G401.6 (cell line): ENCODE data around the gene MSANTD2.
"Not testable (repeated sequence)": the region's sequence is repeated elsewhere in the genome, so short reads cannot be mapped to it uniquely, and the experiment has no call there.

Experiments used
- FAIRE-seq: peaks from 2 replicates; lab custom pipeline; 2012; peaks lifted over from hg19 to GRCh38; lab: Jason Lieb, UNC

Gene MSANTD2

DNA sequence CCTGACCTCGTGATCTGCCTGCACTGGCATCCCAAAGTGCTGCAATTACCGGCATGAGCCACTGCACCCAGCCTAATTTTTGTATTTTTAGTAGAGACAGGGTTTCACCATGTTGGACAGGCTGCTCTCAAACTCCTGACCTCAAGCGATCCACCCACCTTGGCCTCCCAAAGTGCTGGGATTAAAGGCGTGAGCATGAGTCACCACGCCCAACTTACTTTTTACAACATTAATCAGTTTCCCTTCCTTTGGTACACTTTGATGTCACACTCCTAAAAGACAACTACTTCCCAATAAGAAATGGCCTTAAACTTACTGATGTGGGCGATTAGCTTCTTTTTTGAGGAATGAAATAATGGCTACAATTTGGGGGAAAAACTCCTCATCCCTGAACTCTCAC lies 29.2 kb downstream of the MSANTD2 start:
- not testable (repeated sequence) for FAIRE-seq

DNA sequence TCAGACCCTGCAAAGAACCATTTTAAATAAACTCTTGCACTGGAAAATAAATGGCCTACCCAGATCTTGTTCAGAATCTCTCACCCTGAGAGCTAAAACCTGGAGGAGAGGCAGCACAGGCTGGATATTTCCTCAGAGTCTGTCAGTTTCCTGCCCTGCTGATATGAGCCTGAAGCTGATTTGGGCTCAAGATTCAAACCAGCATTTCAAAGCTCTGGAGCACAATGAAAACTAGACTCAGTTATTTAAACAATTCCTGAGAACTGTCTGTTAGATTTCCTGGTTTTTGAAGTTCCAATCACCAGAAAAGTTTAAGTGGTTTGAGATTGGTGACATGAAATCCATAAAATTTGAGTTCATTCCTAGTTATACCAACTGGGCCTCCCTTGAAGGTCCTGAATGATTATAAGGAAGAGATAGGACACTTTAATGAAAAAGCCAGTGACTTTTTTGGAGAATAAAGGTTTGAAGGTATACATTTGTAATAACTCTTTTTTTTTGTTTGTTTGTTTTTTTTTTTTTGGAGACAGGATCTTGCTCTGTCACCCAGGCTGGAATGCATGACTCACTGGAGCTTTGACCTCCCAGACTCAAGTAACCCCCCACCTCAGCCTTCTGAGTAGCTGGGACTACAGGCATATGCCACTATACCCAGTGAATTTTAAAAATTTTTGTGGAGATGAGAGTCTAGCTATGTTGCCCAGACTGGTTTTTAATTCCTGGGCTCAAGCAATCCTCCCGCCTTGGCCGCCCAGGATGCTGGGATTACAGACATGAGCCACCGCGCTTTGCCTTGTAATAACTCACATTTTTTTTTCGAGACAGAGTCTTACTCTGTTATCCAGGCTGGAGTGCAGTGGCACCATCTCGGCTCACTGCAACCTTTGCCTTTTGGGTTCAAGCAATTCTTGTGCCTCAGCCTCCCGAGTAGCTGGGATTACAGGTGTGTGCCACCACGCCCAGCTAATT lies 30.1 kb downstream of the MSANTD2 start:
- FAIRE-seq = no peak

DNA sequence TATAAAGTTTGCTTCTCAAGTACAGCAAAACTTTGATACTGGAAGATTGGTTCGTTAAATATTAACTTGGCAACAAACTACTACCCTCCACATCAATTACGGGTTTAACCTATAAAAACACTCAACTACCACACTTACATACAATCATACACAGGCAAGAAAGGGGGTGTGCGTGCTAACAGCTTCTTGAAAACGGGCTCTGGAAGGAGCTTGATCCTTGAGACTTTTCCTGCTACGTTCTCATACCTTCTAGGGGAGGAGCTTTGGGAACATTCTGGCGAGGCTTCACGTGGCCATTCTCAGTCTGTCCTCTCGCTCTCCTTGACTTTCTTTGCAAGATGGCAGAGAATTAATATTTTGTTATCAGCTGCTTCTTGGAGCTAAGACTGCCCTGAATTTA lies 31.3 kb downstream of the MSANTD2 start:
- FAIRE-seq = no peak

DNA sequence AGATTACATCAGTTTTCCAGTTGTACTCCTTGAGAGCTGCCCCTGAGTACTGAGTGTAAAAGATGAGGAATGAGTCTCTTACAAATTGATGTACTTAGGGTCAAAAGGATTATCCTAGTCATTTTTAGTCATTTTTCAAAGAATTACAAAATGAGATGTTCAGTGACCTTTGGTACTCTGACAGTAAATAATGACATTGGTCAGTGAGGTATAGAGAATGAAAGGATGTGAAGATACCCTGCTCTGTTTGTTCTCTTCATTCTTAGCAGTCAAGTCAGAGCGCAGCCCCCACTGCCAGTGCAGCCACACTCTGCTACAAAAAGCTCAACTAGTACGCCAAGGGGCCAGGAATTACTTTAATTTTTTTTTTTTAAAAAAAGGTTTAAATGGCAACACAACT lies 34.0 kb downstream of the MSANTD2 start:
- FAIRE-seq = no peak

DNA sequence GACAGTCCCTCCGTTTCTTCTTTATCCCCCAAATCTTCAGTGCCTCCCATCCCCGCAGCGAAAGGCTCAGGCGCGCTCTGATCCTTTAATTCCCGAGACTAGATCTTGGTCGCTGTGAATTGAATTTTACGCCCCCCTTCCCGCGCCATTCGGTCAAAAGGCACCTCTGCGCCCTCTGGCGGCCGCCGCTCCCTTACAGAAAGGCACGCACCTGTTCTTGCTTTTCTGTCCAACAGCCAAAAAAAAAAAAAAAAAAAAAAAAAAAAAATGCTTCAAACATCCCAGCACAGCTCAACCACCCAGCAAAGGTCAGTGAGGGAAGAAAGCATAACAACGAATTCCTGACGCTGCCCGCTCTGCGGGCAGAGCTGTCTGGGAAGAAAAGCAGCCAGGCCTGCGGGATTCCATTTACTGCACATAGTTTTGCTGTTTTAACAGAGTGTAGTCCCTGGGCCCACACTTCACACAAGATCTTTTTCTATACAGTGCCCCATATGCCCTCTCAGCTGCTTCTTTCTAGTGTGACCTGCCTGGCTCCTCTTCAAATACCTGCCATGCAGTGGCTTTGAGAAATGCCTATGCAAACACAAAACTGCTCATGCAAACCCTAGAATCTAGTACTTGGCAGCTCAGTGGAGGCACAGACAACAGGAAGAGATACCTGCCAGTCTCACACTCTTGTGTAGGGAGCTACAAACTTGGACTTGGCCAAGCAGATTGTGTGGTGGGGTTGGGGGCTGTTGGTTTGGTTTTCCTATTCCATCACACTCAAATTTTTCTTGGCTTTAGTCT lies 36.9 kb downstream of the MSANTD2 start:
- FAIRE-seq = peak; percentile 46

DNA sequence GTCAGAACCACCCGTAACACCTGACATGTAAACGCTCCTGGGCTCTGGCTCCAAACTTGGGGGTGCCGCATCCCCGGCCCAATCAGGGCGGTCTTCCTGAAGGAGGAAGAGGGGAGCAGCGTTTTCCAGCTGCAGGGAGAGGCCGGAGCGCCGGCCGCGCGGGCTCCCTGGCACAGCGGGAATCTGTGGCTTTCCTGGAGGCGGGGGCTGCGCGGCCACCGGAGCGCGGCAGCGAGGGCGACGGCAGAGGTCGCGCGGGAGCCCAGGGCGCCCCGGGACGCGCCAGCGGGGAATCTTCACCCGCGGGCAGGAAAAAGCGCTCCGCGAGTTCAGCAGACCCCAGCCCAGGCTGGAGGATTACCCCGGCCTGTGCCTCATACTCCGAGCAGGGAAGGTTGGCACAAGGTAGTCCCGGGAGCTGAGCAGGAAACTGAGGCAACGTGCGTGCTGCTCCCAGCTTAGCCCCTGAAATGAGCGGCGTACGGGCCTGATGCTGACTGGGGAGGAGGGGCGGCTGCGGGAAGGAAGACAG lies 37.5 kb downstream of the MSANTD2 start:
- no peak for FAIRE-seq

DNA sequence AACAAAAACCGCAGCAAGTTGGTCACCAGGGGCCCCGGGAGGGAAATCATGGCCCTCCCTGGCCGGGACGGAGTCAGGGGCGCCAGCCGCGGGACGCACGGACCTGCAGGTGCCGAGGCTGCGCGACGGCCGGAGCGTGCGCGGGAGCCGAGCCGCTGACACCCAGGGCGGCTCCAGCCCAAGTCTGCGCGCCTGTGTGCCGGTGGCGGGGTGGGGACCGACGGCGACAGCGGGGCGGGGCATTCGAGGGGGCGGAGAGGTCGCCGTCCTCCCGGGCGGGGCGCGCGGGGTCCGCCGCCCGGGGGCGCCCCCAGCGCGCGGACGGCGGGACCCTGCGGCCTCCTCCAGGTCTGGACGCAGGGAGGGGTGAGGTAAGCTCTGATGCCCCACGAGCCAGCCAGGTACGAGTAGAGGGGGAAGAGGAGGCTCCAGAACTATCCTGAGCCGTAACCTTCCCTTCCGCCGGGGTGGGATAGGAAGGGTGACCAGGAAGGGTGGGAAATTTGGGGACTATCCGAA lies 38.0 kb downstream of the MSANTD2 start, which contains the start of gene ESAM:
Gene ESAM (minus strand): TSS at position 186 of the 519 bp plus-strand sequence. CDS start 136 bp downstream, at position 50.
- FAIRE-seq = no peak

DNA sequence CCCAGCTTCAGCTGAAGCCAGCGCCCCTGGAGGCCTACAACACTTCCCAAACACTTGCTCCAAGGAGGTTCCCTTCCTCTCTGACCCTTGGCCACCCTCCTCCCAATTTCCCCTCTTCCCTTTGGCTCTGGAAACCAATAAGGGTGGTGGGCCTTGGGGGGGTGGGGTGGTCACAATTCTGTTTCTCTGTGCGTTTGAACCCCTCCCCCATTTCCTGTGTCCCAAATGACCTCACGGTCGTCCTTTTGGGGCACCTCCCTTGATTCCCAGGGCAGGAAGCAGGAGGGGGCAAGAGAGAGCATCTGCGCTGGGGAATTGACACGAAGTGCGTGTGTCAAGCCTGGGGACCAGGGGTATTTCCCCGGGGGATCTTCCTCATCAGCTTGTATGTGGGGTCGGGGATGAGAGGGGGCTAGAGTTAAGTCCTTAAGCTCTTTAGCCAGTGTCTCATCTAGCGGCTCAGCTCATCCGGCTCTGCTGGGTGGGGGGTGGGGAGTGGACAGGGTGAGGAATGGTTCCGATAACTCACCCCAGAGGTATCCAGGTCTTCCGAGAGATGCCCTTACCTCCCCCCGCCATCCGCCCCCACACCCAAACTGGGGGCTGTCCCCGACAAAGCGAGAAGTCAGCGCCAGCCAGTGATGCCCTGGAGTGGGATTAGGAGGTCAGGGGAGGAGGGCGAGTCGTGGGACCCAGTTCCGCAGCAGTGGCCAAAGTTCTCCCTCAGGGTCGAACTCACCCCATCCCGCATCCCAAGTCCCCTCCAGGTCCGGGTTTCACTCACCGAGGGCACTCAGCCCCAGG lies 38.7 kb downstream of the MSANTD2 start:
- FAIRE-seq = no peak

DNA sequence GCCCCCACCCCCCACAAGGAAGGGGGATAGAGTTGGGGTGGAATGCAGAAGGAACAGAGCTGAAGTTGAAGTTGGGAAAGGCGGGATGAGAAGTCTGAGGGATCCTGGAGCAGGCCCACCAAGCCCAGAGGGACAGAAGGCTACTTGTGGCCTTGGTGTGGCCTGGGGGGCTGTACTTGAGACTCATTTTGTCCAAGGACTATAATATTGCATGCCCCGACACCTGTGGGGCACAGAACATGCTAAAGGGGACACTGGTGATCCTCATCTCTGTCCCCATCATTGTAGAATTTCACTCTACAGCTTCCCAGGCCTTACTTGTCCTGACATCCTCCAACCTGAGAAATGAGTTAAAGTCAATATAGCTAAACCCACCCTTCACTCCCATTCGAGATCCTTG lies 39.4 kb downstream of the MSANTD2 start:
- FAIRE-seq = no peak

DNA sequence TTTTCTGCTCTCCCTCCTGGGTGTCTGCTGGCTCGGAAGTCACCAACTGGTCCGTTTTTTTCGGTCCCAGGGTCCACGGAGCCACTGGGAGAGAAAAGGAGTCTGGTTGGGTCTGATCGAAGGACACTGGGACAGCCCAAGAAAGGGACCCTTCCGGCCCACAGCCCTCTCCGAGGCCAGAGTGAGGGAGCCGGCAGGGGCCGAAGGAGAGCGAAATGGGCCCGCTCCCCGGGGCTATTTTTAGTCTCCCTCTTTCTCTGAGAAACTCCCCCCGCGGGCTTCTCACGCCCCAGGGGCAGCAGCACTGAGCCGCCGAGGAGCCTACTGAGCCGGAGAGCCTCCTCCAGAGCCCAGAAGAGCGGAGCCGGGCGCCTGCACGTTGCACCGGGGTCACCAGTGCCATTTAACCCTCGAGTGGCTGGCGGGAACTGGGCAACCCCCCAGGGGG lies 40.0 kb downstream of the MSANTD2 start:
- no peak for FAIRE-seq

DNA sequence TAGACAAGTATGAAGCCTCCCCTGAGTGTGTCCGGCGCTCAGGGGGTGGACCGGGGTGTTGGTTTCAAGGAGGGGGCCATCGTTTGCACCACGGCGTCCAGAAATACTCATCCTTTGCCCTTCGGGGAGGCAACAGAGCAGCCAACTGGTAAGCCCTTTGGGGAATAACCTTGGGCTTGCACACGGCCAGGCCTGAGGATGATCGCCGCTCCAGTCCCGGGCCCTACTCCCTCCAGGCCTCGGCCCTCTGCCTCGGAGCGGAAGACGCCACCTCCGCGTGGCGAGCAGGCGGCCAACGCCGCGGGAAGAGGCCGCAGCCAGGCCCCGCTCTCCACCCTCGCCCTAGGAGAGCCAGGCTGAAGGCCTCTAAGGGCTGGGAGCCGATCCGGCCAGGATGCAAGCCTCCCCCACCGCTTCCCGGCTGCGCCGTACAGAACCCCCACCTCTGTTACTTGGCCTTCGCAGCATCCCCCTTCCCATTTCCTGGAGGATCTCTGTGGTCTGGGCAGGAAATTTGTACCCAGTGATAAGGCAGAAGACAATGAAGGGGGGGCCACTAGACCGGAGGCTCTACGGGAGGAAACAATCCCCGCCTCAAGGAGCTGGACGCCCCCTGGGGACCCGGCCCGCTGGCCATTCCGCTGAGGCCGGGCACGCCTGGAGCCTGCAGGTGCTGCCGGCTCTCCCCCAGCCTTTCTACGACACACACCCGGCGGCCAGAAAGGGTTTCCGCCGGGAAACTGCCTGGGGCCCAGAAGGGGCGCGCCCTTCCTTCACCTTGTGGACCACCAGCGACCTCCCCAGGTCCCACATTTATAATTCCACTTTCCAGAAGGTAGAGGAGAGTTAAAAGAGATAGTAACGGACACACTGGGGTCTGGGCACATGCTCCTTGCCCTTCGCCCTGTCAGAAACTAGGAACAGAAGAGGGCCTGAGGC lies 40.7 kb downstream of the MSANTD2 start:
- FAIRE-seq = no peak

DNA sequence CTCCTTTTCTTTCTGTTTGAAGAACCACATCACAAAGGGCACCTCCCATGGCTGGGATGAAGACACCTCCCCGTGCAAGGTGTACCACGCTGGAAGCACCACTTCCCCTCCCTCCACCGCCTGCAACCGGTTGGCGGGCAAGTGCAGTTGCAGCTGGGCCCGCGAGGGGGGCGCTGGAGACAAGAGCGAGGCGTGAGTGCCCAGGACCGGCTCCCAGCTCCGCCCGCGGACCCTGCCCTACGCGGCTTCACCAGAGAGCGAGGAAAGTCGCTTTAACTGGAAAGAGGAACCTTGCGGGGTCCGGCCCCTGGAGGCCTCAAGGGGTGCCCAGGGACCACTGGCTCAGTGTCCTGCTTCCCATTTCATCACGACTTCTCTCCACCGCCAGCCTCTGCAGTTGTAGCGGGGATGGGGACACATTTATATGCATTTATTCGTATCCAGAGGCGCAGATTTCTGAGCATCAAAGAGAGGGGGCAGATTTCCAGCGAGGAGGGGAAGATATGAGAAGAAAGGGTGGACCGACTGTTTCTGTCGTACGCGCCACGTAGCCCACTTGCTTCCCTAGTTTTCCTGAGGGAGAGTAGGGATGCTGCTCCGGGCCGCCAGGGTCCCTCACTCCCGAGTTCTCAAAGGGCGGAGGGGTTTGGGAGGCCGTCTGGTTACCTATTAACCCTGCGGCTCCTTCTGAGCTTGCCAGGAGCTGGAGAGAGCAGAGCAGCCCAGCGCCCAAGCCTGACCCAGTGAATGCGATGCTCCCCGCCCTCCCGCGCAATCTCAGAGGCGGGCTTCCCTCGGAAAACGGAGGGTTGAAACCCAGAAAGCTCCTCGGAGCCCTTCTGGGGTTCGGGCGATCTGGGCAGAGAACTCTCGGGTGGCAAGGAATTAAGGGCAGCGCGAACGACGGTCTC lies 41.6 kb downstream of the MSANTD2 start:
- no peak for FAIRE-seq

DNA sequence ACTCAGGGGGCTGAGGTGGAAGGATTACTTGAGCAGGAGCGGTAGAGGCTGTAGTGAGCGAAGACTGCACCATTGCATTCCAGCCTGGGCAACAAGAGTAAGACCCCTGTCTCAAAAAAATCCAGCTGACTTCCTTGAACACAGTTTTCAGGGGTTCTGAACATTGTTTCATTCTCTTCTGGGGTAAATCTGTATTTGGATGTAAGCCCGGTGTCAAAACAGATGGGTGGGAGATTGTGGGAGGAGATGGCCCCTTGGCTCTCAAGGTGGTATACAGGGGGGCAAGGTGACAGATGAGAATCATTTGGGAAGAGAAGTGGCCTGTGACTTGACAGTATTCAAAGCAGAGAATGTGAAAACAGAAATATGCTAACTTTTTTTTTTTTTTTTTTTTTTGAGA lies 42.9 kb downstream of the MSANTD2 start:
- FAIRE-seq = no peak

DNA sequence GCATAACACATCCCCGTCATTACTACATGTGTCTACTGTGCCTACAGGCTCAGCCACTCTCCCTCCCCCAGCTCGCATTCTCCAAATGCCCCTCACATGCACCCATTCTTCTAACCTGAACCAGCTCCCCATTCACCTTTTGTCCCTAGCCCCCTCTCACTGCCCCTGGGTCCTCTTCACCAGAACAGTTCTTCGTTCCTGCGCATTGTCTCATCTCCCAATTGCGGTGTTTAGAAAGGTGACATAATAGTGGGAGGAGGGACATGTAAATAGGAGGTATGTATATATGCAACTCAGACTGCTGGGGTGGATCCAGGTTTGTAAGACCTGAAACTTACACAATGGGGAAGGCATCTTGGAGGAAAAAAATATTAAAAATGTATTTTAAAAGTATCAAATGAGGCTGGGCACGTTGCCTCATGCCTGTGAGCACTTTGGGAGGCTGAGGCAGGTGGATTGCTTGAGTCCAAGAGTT lies 43.4 kb downstream of the MSANTD2 start:
- FAIRE-seq = no peak

DNA sequence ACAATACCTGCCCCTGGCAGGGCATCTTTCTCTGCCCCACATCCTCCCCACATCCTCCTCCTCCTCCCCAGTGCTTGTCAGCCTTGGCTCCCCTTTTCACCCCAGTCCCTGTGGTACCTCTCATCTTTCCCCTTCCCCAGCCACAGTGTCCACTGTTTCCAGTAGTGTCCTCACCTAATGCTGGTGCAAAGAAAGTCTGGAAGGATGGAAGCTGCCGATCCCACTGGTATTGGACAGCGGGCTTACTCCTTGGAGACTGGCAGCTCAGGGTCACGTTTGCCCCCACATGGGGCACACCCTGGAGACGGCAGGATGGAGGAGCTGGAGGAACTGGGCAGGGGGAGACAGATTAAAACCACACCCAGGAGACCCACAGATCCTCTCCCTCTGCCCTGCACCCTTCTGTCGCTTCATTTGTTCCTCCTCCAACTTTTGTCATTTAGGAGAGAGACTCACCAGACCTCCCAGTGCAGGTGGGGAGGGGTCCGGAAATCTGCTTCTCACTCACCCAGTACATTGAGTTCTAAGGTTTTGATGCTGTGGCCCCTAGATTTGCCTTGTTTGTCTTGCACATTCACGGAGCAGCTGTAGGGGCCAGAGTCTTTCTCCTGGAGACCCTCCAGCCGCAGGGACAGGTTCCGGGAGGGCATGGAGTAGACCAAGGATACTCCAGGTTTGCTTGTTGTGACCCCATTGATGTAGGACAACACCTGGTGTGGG lies 44.0 kb downstream of the MSANTD2 start:
- FAIRE-seq = no peak

DNA sequence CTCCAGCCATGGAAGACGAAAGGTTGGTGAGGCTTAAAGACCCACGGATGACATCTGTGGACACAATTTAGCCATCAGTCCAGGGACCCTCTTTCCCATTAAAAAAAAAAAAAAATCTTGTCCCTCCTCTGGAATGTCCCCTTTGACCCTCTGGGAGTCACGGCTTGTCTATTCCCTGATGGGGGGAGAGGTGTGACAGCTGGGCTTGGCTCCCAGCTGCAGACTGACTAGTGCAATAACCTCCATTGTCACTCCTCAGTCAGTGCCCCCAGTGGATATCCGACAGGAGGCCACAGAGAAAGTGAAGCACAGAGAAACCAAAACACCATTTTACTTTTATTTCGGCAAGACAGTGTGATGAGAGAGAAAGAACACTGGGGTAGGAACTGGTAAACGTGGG lies 45.5 kb downstream of the MSANTD2 start:
- FAIRE-seq = no peak

DNA sequence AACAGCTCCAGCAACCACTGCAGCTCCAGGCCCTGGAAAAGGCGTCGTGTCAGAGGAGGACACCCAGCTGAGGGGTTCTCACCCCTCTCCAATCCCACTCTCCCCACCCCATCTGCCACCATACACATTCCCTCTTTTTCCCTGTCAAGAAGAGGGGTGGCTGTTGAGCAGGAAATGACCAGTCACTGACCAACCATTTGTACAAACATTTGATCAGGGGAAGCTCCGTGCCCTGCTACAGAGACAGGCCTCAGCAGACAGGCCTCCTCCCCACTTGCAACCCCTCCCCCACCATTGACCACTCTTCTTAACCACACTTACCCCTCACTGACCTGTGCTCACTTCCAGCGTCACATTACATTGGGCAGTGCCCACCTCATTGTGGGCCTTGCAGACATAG lies 45.9 kb downstream of the MSANTD2 start:
- no peak for FAIRE-seq

DNA sequence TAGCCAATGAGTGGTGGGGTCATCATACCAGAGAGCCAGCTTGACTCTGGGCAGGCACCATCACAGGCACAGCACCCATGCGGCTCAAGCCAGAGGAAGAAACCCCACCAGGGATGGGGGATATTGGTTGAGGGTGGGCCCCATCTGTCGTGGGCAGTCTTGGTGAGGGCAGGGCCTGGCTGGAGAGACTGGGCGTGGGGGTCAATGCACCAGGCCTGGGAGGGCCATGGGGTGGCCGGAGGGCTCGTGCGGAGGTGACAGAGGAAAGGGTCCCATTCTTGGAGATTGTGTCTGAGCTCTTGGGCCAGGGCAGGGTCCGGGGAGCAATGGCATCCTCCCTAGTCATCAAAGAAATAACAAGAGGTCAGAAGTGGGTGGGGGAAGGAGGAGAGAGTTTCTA lies 46.6 kb downstream of the MSANTD2 start:
- no peak for FAIRE-seq

DNA sequence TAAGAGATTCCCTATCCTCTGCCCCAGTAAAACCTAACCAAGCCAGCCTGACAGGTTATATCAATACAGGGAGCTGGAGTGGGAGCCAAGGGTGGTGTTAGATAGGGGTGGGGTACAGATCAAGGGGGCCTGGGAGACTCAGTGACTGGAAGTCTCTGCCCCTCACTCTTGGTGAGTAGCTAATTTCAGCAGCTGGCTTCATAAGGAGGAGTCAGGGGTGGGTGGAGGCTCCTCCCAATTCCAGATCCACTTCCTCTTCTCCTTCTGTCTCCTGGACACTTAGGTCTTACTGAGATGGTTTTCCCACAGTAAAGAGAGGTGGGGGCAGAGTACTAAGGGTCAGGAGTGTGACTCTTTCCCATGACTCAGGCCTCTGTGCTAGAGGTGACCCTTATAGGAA lies 47.0 kb downstream of the MSANTD2 start:
- FAIRE-seq = no peak
